Astrocyte (in vitro differentiated cells and primary cell): ENCODE data around the gene TMCC1.

Source experiments
- EZH2 ChIP-seq: IDR thresholded peaks from 2 replicates; pipeline ENCODE4 v1.6.1; 2012; ENCODE audit warnings: mild to moderate bottlenecking, low read length, inconsistent platforms; ENCODE audit not compliant: insufficient read depth
- TF ChIP-seq, protein P1 (sequence below): IDR thresholded peaks from 2 replicates; pipeline ENCODE4 v1.5.1; 2011; ENCODE audit warnings: low read depth, mild to moderate bottlenecking, inconsistent platforms, low read length, moderate library complexity; ENCODE audit not compliant: insufficient read depth

GRCh38 chr3:129687586-129688125, 205.9 kb downstream of the TMCC1 start:
- TF ChIP-seq, protein P1, sequence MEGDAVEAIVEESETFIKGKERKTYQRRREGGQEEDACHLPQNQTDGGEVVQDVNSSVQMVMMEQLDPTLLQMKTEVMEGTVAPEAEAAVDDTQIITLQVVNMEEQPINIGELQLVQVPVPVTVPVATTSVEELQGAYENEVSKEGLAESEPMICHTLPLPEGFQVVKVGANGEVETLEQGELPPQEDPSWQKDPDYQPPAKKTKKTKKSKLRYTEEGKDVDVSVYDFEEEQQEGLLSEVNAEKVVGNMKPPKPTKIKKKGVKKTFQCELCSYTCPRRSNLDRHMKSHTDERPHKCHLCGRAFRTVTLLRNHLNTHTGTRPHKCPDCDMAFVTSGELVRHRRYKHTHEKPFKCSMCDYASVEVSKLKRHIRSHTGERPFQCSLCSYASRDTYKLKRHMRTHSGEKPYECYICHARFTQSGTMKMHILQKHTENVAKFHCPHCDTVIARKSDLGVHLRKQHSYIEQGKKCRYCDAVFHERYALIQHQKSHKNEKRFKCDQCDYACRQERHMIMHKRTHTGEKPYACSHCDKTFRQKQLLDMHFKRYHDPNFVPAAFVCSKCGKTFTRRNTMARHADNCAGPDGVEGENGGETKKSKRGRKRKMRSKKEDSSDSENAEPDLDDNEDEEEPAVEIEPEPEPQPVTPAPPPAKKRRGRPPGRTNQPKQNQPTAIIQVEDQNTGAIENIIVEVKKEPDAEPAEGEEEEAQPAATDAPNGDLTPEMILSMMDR = no peak
- TF ChIP-seq EZH2 = no peak
